Stimulated activated CD4-positive, alpha-beta T cell treated with anti-CD3 and anti-CD28 coated beads, Interleukin-2, amount 100 ng/mL, for 4 hours (primary cell): ENCODE data around the gene RBPMS2.
"Not testable (repeated sequence)": the region's sequence is repeated elsewhere in the genome, so short reads cannot be mapped to it uniquely, and the experiment has no call there.

Experiments
- DNase-seq: peaks from one replicate; pipeline ENCODE4 v3.0.0-alpha.2; 2020; ENCODE audit warnings: low read depth

RBPMS2 gene

GRCh38 chr15:64775551-64776401 lies at the start of gene RBPMS2:
TSS of gene RBPMS2 (minus strand) at chr15:64775589. CDS start at chr15:64775319, 270 bp downstream.
- no peak for DNase-seq

DNA sequence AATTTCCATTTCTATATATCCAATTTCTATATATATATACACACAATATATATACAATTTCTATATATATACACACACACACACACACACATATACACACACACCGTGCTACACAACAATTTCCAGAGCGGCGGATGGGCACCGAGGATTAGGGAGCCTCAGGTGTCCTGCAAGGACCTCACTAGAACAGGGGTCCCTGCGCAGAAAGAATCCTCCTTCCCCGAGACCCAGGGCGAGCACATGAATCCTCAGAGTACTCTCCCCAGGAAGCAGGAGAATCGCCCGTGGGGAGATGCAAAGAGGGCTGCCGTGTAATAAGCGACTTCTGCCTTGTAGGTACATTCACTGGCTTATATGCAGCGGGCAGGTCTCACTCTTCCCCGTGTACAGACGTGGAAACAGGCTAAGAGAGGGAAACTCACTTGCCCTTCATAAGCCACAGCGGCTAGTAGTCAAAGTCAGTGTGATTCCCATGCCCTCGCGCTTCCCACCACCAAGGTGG lies 49.6 kb upstream of the RBPMS2 start:
- DNase-seq, result no peak

- DNase-seq, result no peak
Measured at GRCh38 chr15:64816452-64816851, 41.1 kb upstream of the RBPMS2 start.

DNA sequence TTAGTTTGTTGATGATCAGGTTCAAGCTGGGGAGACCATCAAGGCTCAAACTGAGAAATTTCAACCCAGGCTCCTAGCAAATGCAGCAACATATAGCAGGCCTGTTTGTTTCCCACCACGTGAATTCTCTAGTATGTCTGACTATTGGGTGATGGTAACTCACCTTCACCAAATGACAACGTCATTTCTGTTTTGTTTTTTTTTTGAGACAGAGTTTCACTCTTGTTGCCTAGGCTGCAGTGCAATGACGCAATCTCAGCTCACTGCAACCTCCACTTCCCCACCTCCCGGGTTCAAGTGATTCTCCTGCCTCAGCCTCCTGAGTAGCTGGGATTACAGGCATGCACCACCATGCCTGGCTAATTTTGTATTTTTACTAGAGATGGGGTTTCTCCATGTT lies 39.6 kb upstream of the RBPMS2 start:
- not testable (repeated sequence) for DNase-seq

DNA sequence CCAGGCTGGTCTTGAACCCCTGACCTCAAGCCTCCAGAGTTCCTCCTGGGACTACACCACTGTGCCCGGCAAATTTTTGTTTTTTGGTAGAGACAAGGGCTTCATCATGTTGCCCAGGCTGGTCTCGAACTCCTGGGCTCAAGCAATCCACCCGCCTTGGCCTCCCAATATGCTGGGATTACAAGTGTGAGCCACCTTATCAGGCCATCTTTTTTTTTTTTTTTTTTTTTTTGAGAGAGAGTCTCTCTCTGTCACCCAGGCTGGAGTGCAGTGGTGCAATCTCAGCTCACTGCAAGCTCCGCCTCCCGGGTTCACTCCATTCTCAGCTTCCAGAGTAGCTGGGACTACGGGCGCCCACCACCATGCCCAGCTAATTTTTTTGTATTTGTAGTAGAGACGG lies 38.9 kb upstream of the RBPMS2 start:
- DNase-seq, result not testable (repeated sequence)

- no peak for DNase-seq
Measured at GRCh38 chr15:64813075-64813474, 37.7 kb upstream of the RBPMS2 start.

DNA sequence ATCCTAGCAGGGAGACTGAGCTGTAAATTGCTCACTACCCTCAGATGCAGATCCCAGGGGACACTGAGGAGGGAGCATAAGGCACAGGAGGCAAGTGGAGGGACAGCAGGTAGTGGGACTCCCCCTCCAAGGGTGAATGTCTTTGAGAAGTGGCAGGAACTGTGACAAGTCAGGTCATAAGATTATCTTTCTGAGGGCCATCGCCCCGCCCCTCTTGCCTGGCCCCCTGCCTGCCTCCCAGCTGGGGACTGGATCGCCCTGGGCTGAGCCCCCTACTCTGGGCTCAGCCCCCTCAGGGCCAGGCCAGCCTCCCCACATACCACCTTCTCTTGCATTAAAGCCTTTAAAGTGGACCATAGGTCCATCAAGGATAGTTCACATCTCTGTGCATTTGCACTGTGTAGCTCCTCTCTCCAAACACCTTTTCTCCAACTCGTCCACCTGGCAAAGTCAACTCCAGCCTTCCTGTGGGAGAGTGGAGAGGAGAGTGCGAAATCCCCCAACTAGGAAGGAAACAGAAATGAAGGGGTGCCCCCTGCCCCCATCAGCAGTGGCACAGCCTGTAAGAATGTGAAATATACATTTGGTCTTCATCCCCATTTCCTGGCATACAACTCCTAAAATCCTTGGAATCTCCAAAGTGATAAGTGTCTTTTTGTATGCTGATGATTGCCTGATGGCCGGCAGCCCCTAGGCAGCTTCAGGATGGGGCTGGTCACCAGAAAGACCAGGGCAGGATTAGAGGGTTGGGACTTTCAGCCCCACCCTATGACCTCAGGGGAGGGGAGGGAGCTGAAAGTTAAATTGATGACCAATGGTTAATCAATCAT lies 35.3 kb upstream of the RBPMS2 start:
- DNase-seq, result no peak

GRCh38 chr15:64809649-64810496 lies 34.5 kb upstream of the RBPMS2 start:
- peak; percentile 47 for DNase-seq

- no peak for DNase-seq
Measured at GRCh38 chr15:64808785-64809453, 33.5 kb upstream of the RBPMS2 start.

DNA sequence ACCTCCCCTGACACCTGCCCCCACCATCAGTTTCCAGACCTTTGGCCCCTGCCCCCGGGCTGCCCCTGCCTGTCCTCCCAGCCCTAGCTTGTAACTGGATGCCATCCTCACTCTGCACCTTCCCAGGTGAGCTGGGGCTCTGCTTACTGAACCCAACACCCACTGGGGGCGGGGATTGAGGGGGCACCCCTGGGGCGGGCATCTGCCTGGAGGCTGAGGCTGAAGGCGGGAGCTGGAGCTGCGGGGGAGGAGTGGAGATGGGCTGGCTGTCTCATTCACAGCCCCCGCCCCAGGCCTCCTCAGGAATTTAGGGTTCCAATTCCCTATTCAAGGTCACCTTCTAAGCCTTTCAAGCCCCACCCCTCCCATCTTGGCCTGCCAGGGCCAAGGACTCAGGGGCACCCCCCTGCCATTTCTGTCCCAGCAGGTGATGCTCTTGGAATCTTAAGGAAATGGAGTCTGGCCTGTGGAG lies 32.4 kb upstream of the RBPMS2 start:
- no peak for DNase-seq

GRCh38 chr15:64807051-64807749 lies 31.8 kb upstream of the RBPMS2 start:
- DNase-seq, result no peak

DNA sequence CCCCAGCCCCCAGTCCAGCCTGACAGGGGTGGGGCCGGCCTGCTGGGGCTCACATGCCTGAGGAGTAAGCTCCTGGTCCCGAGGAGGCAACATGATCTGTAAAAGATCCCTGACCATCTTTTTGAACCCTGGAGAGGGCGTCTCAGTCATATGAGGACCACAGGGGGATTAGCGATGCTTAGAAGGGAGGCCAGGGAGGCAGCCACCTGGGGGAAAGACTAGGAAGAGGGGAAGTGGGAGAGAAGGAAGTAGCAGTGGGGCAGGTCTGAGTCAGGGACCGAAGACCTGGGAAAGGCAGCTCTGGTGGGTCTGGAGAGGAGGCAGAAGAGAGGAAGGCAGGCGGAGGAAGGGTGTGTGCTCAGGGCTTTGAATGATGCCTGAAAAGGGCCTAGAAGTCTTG lies 31.1 kb upstream of the RBPMS2 start:
- no peak for DNase-seq

- DNase-seq, result no peak
Measured at GRCh38 chr15:64804619-64805018, 29.2 kb upstream of the RBPMS2 start.

GRCh38 chr15:64803526-64803925 lies 28.1 kb upstream of the RBPMS2 start:
- no peak for DNase-seq

GRCh38 chr15:64800476-64800875 lies 25.1 kb upstream of the RBPMS2 start:
- no peak for DNase-seq

DNA sequence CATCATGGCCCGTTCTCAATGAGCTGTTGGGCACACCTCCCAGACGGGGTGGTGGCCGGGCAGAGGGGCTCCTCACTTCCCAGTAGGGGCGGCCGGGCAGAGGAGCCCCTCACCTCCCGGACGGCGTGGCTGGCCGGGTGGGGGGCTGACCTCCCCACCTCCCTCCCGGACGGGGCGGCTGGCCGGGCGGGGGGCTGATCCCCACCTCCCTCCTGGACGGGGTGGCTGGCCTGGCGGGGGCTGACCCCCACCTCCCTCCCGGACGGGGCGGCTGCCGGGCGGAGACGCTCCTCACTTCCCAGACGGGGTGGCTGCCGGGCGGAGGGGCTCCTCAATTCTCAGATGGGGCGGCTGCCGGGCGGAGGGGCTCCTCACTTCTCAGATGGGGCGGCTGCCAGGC lies 23.5 kb upstream of the RBPMS2 start:
- not testable (repeated sequence) for DNase-seq

- DNase-seq, result not testable (repeated sequence)
Measured at GRCh38 chr15:64795921-64796320, 20.5 kb upstream of the RBPMS2 start.

GRCh38 chr15:64795299-64795698 lies 19.9 kb upstream of the RBPMS2 start:
- DNase-seq, result not testable (repeated sequence)

- DNase-seq, result no peak
Measured at GRCh38 chr15:64792282-64792681, 16.9 kb upstream of the RBPMS2 start.

DNA sequence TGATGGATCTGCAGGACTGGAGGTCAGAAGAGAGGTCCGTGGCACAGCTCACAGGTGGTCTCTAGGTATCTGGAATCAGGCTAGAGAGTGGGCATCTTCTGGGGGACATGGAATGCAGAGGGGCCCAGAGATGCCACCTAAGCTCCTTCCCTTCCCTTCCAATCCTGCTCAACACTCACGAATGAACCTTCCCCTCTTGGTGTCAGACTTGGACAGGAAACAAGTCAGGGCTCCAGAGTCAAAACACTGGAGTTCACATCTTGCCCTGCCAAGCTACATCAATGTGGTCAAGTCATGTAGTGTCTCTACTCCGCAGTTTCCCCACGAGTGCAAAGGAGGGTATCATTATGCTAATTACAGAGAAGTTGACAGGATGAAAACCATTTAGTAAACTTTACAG lies 16.0 kb upstream of the RBPMS2 start:
- DNase-seq, result no peak

- DNase-seq, result no peak
Measured at GRCh38 chr15:64783796-64784195, 8.4 kb upstream of the RBPMS2 start.
